ENCODE data around the gene WNT11.

DNA sequence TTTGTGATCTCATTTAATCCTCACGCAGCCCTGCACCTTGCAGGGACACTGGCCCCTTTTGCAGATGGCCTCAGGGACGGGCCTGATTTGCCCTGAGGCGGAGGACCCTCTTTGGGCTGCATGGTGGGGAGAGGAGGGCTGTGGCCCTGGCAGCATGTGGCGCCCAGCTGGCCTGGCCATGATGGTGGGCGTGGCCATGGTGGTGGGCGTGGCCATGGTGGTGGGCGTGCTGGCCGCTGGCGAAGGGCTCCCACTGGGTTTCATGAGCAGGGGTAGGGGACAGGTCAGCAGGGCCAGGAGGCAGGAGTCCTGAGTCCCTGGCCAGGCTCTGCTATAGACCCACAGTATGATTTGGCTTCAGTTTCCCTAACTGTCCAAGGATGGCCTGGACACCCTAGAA lies 13.1 kb downstream of the WNT11 start:
- TF ChIP-seq, protein P1, sequence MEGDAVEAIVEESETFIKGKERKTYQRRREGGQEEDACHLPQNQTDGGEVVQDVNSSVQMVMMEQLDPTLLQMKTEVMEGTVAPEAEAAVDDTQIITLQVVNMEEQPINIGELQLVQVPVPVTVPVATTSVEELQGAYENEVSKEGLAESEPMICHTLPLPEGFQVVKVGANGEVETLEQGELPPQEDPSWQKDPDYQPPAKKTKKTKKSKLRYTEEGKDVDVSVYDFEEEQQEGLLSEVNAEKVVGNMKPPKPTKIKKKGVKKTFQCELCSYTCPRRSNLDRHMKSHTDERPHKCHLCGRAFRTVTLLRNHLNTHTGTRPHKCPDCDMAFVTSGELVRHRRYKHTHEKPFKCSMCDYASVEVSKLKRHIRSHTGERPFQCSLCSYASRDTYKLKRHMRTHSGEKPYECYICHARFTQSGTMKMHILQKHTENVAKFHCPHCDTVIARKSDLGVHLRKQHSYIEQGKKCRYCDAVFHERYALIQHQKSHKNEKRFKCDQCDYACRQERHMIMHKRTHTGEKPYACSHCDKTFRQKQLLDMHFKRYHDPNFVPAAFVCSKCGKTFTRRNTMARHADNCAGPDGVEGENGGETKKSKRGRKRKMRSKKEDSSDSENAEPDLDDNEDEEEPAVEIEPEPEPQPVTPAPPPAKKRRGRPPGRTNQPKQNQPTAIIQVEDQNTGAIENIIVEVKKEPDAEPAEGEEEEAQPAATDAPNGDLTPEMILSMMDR (IDR thresholded peaks at IDR 0.05) = no peak
- no peak for TF ChIP-seq ZFX (IDR thresholded peaks at IDR 0.05; ENCODE audit: borderline replicate concordance)
